Esophagus squamous epithelium (tissue), 4 donors: ENCODE measurements around the gene VEZF1.
"Not testable (repeated sequence)": the region's sequence is repeated elsewhere in the genome, so short reads cannot be mapped to it uniquely, and the experiment has no call there.

Experiments used
- POLR2A ChIP-seq, 4 donors: fragments of 450-650 bp; IDR thresholded peaks; one replicate each; pipeline ENCODE4 v1.6.1; 2017; ENCODE audit warnings: antibody characterized with exemption in 4 of 4, mild to moderate bottlenecking in 4 of 4, moderate library complexity in 3 of 4
- TF ChIP-seq, protein P1 (sequence below), 6 experiments: fragments of 450-650 bp in 4 of 6; fragments of 200-600 bp in 2 of 6; sonication (generic) in 2 of 6; IDR thresholded peaks; one replicate each; pipeline ENCODE4 v1.5.1; 2016 to 2019; ENCODE audit warnings: antibody characterized with exemption in 6 of 6, mild to moderate bottlenecking in 4 of 6, moderate library complexity in 4 of 6

DNA sequence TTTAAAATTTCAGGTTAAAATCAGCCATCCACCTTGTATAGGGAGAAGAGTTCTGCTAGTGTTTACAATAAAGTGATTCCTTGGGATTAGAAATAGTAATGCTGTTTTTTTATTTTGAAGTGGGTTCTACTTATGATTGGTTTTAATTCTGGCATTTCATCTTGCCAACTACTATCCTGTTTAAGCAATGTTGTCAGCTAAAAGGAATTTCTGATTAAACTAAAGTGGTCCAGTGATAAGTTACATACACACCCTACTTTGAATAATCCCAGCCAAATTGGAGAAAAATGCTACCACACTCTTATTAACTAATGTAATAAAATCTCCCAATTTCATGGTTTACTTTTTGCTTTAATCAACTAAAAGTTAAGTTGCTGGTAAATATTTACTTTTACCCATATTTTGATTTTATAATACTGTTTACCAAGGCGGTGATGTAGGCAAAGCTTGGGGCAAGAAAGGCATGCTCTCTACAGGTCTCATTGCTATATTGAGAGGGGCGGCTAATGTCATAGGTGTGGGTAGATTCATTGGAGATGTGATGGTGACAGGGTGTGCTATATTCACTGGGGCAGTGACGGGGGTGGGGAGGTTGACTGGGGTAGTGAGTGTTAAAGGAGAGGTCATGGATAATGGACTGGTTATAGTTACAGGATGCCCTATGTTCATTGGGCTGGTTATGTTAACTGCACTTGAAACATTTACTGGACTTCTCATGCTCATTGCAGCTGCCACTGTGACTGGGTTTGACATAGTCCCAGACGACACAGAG is 13.8 kb downstream of the VEZF1 start:
- TF ChIP-seq, protein P1, sequence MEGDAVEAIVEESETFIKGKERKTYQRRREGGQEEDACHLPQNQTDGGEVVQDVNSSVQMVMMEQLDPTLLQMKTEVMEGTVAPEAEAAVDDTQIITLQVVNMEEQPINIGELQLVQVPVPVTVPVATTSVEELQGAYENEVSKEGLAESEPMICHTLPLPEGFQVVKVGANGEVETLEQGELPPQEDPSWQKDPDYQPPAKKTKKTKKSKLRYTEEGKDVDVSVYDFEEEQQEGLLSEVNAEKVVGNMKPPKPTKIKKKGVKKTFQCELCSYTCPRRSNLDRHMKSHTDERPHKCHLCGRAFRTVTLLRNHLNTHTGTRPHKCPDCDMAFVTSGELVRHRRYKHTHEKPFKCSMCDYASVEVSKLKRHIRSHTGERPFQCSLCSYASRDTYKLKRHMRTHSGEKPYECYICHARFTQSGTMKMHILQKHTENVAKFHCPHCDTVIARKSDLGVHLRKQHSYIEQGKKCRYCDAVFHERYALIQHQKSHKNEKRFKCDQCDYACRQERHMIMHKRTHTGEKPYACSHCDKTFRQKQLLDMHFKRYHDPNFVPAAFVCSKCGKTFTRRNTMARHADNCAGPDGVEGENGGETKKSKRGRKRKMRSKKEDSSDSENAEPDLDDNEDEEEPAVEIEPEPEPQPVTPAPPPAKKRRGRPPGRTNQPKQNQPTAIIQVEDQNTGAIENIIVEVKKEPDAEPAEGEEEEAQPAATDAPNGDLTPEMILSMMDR (IDR thresholded peaks at IDR 0.05): not testable (repeated sequence)
- TF ChIP-seq POLR2A (IDR thresholded peaks at IDR 0.05): not testable (repeated sequence)
